ENCODE data around the gene CRK.
"Not testable (repeated sequence)": the region's sequence is repeated elsewhere in the genome, so short reads cannot be mapped to it uniquely, and the experiment has no call there.

The CRK gene

DNA sequence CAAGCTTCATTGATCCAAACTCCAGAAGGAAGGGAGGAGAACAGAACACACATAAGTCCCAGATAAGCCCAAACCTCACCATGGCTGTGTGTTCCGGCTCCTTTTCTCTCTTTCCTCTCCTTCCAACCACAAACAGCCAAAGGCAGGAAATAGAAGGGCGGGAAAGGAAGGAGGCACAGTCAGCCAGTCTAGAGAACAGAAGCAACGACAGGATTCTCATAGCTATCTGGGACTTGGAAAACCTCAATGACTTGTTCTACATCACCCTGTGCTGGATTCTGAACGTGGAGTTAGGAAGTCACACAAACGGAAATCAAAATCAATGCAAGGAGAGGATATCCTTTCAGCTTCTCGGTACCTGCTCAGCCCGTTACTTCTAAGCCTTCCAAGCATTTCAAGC lies 9.0 kb downstream of the CRK start:
- WGBS (ENCODE audit: insufficient coverage, insufficient read length), result no CpG with 5 or more reads among the region's 7 CpGs
- no peaks in the 10 kb centered on the region for H3K9me3 ChIP-seq (ENCODE audit: control insufficient read depth, insufficient read depth, low read length)
- no peak overlapping the region for H3K4me3 ChIP-seq (ENCODE audit: low read length)
- no peaks in the 10 kb centered on the region for H3K27me3 ChIP-seq (ENCODE audit: control insufficient read depth, insufficient read depth, low read length)
- no peaks in the 10 kb centered on the region for H3K36me3 ChIP-seq (ENCODE audit: control insufficient read depth, insufficient read depth, low read length)
- no peak for DNase-seq (ENCODE audit: low read depth, low spot score)
- H3K27ac ChIP-seq (ENCODE audit: low read length), result no peak overlapping the region
- no peaks in the 10 kb centered on the region for H3K4me1 ChIP-seq (ENCODE audit: control insufficient read depth, insufficient read depth, low read length)

DNA sequence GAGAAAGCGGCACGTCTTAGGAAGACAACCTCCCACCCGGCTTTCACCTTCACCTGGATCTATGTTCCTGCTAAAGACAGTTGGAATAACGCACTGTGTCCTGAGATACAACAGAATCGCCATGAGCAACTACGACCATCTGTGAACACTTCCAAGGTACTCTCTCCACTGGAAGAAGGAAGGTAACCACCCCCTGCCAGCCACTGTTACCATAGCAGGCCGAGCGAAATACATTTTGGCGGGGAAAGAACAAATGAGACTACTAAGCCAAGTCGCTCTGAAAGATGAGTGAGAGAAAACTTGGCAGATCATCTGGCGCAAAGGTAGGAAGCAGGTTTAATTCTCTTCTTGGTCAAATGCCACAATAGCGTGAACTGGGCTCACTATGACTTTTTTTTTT lies 9.8 kb downstream of the CRK start:
- no peaks in the 10 kb centered on the region for H3K27me3 ChIP-seq (ENCODE audit: control insufficient read depth, insufficient read depth, low read length)
- no peak overlapping the region for H3K27ac ChIP-seq (ENCODE audit: low read length)
- H3K4me1 ChIP-seq (ENCODE audit: control insufficient read depth, insufficient read depth, low read length), result no peaks in the 10 kb centered on the region
- 0 out of 2 replicates have a peak, but pooled peaks cover under 1% of the 10 kb centered on the region for H3K36me3 ChIP-seq (ENCODE audit: control insufficient read depth, insufficient read depth, low read length)
- H3K4me3 ChIP-seq (ENCODE audit: low read length), result no peak overlapping the region
- H3K9me3 ChIP-seq (ENCODE audit: control insufficient read depth, insufficient read depth, low read length), result no peaks in the 10 kb centered on the region
- WGBS (ENCODE audit: insufficient coverage, insufficient read length), result no CpG with 5 or more reads among the region's 12 CpGs
- no peak for DNase-seq (ENCODE audit: low read depth, low spot score)

DNA sequence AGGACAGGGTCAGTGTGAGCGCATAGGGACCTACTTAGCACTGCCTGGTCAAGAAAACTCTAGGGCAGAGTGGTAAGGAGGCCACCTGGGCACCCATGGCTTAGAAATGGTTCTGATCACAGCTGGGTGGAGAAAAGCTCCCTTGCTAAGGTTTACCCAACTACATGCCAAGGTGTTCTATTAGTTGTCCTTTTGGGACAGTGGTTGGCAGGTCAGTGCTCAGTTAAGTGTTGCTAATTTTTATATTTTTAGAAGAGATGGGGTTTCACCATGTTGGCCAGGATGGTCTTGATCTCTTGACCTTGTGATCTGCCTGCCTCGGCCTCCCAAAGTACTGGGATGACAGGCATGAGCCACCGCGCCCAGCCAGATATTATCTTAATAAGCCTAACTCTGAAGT lies 10.3 kb downstream of the CRK start:
- not testable (repeated sequence) for H3K4me3 ChIP-seq (ENCODE audit: low read length); H3K27me3 ChIP-seq (ENCODE audit: control insufficient read depth, insufficient read depth, low read length); DNase-seq (ENCODE audit: low read depth, low spot score); H3K27ac ChIP-seq (ENCODE audit: low read length); H3K36me3 ChIP-seq (ENCODE audit: control insufficient read depth, insufficient read depth, low read length); H3K4me1 ChIP-seq (ENCODE audit: control insufficient read depth, insufficient read depth, low read length); H3K9me3 ChIP-seq (ENCODE audit: control insufficient read depth, insufficient read depth, low read length)
- no CpG with 5 or more reads among the region's 4 CpGs for WGBS (ENCODE audit: insufficient coverage, insufficient read length)

DNA sequence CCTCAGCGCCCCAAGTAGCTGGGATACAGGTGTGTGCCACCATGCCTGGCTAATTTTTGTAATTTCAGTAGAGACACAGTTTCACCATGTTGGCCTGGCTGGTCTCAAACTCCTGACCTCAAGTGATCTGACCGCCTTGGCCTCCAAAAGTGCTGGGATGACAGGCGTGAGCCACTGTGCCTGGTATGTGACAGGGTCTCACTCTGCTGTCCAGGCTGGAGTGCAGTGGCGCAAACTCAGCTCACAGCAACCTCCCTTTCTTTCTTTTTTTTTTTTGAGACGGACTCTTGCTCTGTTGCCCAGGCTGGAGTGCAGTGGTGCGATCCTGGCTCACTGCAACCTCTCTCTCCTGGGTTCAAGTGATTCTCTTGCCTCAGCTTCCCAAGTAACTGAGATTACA lies 13.3 kb downstream of the CRK start:
- H3K4me3 ChIP-seq (ENCODE audit: low read length); H3K36me3 ChIP-seq (ENCODE audit: control insufficient read depth, insufficient read depth, low read length); H3K27ac ChIP-seq (ENCODE audit: low read length); DNase-seq (ENCODE audit: low read depth, low spot score); H3K4me1 ChIP-seq (ENCODE audit: control insufficient read depth, insufficient read depth, low read length); H3K27me3 ChIP-seq (ENCODE audit: control insufficient read depth, insufficient read depth, low read length); H3K9me3 ChIP-seq (ENCODE audit: control insufficient read depth, insufficient read depth, low read length): not testable (repeated sequence)
- no CpG with 5 or more reads among the region's 6 CpGs for WGBS (ENCODE audit: insufficient coverage, insufficient read length)

DNA sequence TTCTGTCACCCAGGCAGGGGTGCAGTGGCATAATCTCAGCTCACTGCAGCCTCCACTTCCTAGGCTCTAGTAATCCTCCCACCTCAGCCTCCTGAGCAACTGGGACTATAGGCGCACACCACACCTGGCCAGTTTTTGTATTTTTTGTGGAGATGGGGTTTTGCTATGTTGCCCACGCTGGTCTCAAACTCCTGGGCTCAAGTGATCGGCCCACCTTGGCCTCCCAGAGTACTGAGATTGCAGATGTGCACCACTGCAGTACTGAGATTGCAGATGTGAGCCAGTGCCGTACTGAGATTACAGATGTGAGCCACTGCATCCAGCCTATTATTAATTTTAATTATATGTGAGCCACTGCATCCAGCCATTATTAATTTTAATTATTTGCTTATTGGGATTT lies 13.8 kb downstream of the CRK start:
- H3K9me3 ChIP-seq (ENCODE audit: control insufficient read depth, insufficient read depth, low read length), result no peaks in the 10 kb centered on the region
- H3K27ac ChIP-seq (ENCODE audit: low read length), result no peak overlapping the region
- no peaks in the 10 kb centered on the region for H3K27me3 ChIP-seq (ENCODE audit: control insufficient read depth, insufficient read depth, low read length)
- no peaks in the 10 kb centered on the region for H3K4me1 ChIP-seq (ENCODE audit: control insufficient read depth, insufficient read depth, low read length)
- no peak overlapping the region for H3K4me3 ChIP-seq (ENCODE audit: low read length)
- no peak for DNase-seq (ENCODE audit: low read depth, low spot score)
- no CpG with 5 or more reads among the region's 4 CpGs for WGBS (ENCODE audit: insufficient coverage, insufficient read length)
- H3K36me3 ChIP-seq (ENCODE audit: control insufficient read depth, insufficient read depth, low read length), result 0 out of 2 replicates have a peak, but pooled peaks cover 2% of the 10 kb centered on the region

DNA sequence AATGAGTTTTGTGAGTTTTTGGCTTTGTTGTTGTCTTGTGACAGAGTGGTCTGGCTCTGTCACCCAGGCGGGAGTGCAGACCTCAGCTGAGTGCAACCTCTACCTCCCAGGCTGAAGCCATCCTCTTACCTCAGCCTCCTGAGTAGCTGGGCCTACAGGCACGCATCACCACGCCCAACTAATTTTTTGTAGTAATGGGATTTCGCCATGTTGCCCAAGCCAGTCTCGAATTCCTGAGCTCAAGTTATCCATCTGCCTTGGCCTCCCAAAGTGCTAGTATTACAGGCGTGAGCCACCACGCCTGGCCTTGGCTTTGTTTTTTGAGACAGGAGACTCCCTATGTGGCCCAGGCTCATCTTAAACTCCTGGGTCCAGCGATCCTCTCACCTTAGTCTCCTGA lies 15.1 kb downstream of the CRK start:
- peaks cover 7% of the 10 kb centered on the region; the same call in 1 of the 2 replicates for H3K36me3 ChIP-seq (ENCODE audit: control insufficient read depth, insufficient read depth, low read length)
- WGBS (ENCODE audit: insufficient coverage, insufficient read length), result no CpG with 5 or more reads among the region's 8 CpGs
- no peak overlapping the region for H3K4me3 ChIP-seq (ENCODE audit: low read length)
- H3K27me3 ChIP-seq (ENCODE audit: control insufficient read depth, insufficient read depth, low read length), result no peaks in the 10 kb centered on the region
- no peak overlapping the region for H3K27ac ChIP-seq (ENCODE audit: low read length)
- H3K4me1 ChIP-seq (ENCODE audit: control insufficient read depth, insufficient read depth, low read length), result no peaks in the 10 kb centered on the region
- H3K9me3 ChIP-seq (ENCODE audit: control insufficient read depth, insufficient read depth, low read length), result no peaks in the 10 kb centered on the region
- DNase-seq (ENCODE audit: low read depth, low spot score), result no peak

- DNase-seq (ENCODE audit: low read depth, low spot score), result no peak
Observed at GRCh38 chr17:1438593-1439083, 17.4 kb downstream of the CRK start.

GRCh38 chr17:1435326-1435725 lies 20.7 kb downstream of the CRK start:
- Histone ChIP-seq H3K27me3 (ENCODE audit: control insufficient read depth, insufficient read depth, low read length) (no peaks in the 10 kb centered on the region), H3K27ac (ENCODE audit: low read length) (no peak overlapping the region), H3K36me3 (ENCODE audit: control insufficient read depth, insufficient read depth, low read length) (peaks cover 5% of the 10 kb centered on the region; the same call in 1 of the 2 replicates), H3K4me1 (ENCODE audit: control insufficient read depth, insufficient read depth, low read length) (no peaks in the 10 kb centered on the region), H3K4me3 (ENCODE audit: low read length) (no peak overlapping the region), H3K9me3 (ENCODE audit: control insufficient read depth, insufficient read depth, low read length) (no peaks in the 10 kb centered on the region)
- WGBS (ENCODE audit: insufficient coverage, insufficient read length), result no CpG with 5 or more reads among the region's 3 CpGs
- DNase-seq (ENCODE audit: low read depth, low spot score), result no peak

More at GRCh38 chr17:1438593-1439083, 17.4 kb downstream of the CRK start:
- Histone ChIP-seq H3K4me3 (ENCODE audit: low read length) (no peak overlapping the region), H3K27me3 (ENCODE audit: control insufficient read depth, insufficient read depth, low read length) (no peaks in the 10 kb centered on the region), H3K36me3 (ENCODE audit: control insufficient read depth, insufficient read depth, low read length) (peaks cover 7% of the 10 kb centered on the region; the same call in 1 of the 2 replicates), H3K27ac (ENCODE audit: low read length) (no peak overlapping the region), H3K9me3 (ENCODE audit: control insufficient read depth, insufficient read depth, low read length) (no peaks in the 10 kb centered on the region), H3K4me1 (ENCODE audit: control insufficient read depth, insufficient read depth, low read length) (no peaks in the 10 kb centered on the region)
- no CpG with 5 or more reads among the region's 11 CpGs for WGBS (ENCODE audit: insufficient coverage, insufficient read length)

DNA sequence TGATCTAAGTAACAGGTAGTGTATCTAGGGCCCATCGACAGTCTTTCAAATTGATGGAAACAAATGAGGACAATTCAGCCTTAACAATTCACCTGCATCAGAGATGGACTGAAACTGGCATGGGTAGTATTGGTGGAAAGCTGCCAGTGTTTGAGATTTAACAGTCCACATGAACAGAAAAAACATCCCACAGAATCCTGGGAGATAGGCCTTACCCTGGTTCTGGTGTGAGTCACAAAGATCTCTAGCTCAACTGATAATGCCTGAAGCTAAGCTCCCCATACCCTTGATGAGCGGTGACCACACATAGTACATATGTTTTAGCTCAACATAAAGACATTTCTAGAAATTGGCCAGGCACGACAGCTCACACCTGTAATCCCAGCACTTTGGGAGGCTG lies 21.9 kb downstream of the CRK start:
- Histone ChIP-seq H3K27ac (ENCODE audit: low read length) (no peak overlapping the region), H3K27me3 (ENCODE audit: control insufficient read depth, insufficient read depth, low read length) (no peaks in the 10 kb centered on the region), H3K9me3 (ENCODE audit: control insufficient read depth, insufficient read depth, low read length) (no peaks in the 10 kb centered on the region), H3K4me1 (ENCODE audit: control insufficient read depth, insufficient read depth, low read length) (no peaks in the 10 kb centered on the region), H3K36me3 (ENCODE audit: control insufficient read depth, insufficient read depth, low read length) (peaks cover 5% of the 10 kb centered on the region; the same call in 1 of the 2 replicates), H3K4me3 (ENCODE audit: low read length) (no peak overlapping the region)
- WGBS (ENCODE audit: insufficient coverage, insufficient read length), result no CpG with 5 or more reads among the region's 3 CpGs
- no peak for DNase-seq (ENCODE audit: low read depth, low spot score)

GRCh38 chr17:1431631-1432104 lies 24.4 kb downstream of the CRK start:
- Histone ChIP-seq H3K27ac (ENCODE audit: low read length) (no peak overlapping the region), H3K4me1 (ENCODE audit: control insufficient read depth, insufficient read depth, low read length) (no peaks in the 10 kb centered on the region), H3K9me3 (ENCODE audit: control insufficient read depth, insufficient read depth, low read length) (no peaks in the 10 kb centered on the region), H3K4me3 (ENCODE audit: low read length) (no peak overlapping the region), H3K36me3 (ENCODE audit: control insufficient read depth, insufficient read depth, low read length) (peaks cover 5% of the 10 kb centered on the region; the same call in 1 of the 2 replicates), H3K27me3 (ENCODE audit: control insufficient read depth, insufficient read depth, low read length) (no peaks in the 10 kb centered on the region)
- WGBS (ENCODE audit: insufficient coverage, insufficient read length), result no CpG with 5 or more reads among the region's 2 CpGs
- DNase-seq (ENCODE audit: low read depth, low spot score), result no peak

DNA sequence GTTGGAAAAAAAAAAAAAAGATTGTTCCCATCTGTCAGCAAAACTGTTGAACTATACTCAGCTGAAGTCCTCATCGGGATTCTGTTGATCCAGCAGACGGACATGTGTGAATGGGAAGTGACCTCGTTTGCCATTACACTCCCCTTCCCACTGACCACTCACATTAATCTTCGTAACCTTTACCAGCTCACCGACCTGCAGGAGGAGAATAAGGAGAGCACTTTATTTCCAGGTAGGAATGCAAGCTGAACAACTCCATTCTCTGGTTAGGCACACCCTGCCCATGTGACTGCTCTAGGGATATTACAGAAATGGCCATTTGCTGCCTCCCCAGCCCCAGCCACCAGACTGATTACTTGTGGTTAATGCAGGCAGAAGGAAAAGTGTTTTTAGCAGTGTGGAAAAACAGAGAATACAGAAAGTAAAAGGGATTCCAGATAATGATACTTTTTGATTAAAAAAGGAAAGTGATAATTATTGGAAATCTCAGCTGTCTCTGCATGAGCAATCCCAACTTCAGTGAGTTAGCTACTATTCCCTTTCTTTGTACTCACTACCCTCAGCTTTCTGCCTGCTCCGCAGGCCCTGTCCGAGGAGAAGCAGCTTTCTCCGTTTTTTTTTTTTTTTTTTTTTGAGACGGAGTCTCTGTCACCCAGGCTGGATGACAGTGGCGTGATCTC lies 32.4 kb downstream of the CRK start:
- H3K27me3 ChIP-seq (ENCODE audit: control insufficient read depth, insufficient read depth, low read length), result no peaks in the 10 kb centered on the region
- H3K9me3 ChIP-seq (ENCODE audit: control insufficient read depth, insufficient read depth, low read length), result no peaks in the 10 kb centered on the region
- H3K4me3 ChIP-seq (ENCODE audit: low read length), result no peak overlapping the region
- H3K36me3 ChIP-seq (ENCODE audit: control insufficient read depth, insufficient read depth, low read length), result peaks cover 8% of the 10 kb centered on the region; the same call in 1 of the 2 replicates
- H3K27ac ChIP-seq (ENCODE audit: low read length), result no peak overlapping the region
- no CpG with 5 or more reads among the region's 10 CpGs for WGBS (ENCODE audit: insufficient coverage, insufficient read length)
- no peak for DNase-seq (ENCODE audit: low read depth, low spot score)
- H3K4me1 ChIP-seq (ENCODE audit: control insufficient read depth, insufficient read depth, low read length), result no peaks in the 10 kb centered on the region

All from iPS DF 6.9 (cell line).